Measurements from ENCODE around the gene MCM7.
"Not testable (repeated sequence)": the region's sequence is repeated elsewhere in the genome, so short reads cannot be mapped to it uniquely, and the experiment has no call there.

Gene MCM7

GRCh38 chr7:100101016-100101862 lies at the start of gene MCM7, which contains the start of gene AP4M1:
MCM7 (minus strand) TSS chr7:100101397; CDS start chr7:100101294, 103 bp downstream.
AP4M1 (plus strand) TSS chr7:100101643; CDS start chr7:100101715, 72 bp downstream.
- DNase-seq (ENCODE audit: extremely low read depth, low read depth), result peak; percentile 91
- H3K4me3 ChIP-seq (replicated peaks; ENCODE audit: low read depth, low read length), result peak within 1 kb of the TSS; percentile 92
- no peak for TF ChIP-seq CTCF (IDR thresholded peaks at IDR 0.05; ENCODE audit: low read depth, low read length, missing control alignments)

DNA sequence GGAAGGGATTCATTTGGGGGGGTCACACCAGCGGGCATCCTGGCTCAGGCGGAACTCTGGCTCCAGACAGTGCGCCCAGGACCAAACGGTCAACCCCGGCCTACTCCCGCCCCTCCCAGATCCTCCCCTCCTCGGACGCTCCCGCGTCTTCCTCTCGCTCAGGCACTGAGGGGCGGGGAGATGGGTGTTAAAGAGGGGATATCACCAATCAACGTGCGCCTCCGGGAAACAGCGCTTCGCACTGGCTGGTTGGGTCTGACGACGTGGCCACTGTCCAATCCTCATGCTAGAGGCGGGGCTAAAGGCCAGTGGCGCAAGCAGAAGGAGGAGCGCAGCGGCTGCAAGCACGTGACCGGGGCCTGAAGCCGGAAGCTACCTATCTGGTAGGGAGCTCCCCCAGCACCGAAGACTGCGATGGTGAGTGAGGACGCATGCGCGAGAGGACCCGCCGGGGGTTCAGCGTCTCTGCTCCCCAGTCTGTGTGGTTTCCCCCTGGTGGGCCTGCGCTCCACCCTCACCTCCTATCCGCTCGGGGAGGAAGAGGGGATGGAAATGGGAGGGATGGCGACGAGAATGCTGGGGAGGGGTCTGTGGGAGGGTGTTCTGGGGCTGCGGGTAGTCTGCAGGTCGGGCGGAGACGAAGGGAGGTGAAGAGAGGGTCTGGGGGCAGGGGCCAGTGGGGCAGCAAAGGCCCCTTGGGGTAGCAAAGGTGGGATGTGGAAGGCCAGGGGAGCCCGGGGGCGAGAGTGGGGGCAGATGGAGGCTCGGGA lies 47.5 kb upstream of the MCM7 start, which contains the start of gene LAMTOR4:
TSS of gene LAMTOR4 (plus strand) at position 360 of the 770 bp plus-strand sequence. CDS start at position 415, 55 bp downstream.
- H3K4me3 ChIP-seq (replicated peaks; ENCODE audit: low read depth, low read length), result peak within 1 kb of the TSS; percentile 95
- no peak for TF ChIP-seq CTCF (IDR thresholded peaks at IDR 0.05; ENCODE audit: low read depth, low read length, missing control alignments)
- peak; percentile 99 for DNase-seq (ENCODE audit: extremely low read depth, low read depth)

DNA sequence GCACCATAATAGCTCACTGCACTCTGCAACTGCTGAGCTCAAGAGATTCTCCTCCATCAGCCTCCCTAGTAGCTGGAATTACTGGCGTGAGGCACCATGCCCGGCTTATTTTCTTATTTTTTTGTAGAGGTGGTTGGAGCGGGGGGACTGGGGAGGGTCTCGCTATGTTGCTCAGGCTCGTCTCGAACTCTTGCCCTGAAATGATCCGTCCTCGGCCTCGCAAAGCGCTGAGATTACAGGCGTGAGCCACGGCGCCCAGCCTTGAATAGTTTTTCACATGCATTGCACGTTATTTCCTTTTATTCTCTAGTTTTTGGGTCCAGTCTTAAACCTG lies 47.0 kb upstream of the MCM7 start:
- peak overlapping the region; percentile 95 for H3K4me3 ChIP-seq (replicated peaks; ENCODE audit: low read depth, low read length)
- no peak for TF ChIP-seq CTCF (IDR thresholded peaks at IDR 0.05; ENCODE audit: low read depth, low read length, missing control alignments)
- no peak for DNase-seq (ENCODE audit: extremely low read depth, low read depth)

- TF ChIP-seq CTCF (IDR thresholded peaks at IDR 0.05; ENCODE audit: low read depth, low read length, missing control alignments), result no peak
These were observed 46.1 kb upstream of the MCM7 start for GRCh38 chr7:100147278-100147677.

DNA sequence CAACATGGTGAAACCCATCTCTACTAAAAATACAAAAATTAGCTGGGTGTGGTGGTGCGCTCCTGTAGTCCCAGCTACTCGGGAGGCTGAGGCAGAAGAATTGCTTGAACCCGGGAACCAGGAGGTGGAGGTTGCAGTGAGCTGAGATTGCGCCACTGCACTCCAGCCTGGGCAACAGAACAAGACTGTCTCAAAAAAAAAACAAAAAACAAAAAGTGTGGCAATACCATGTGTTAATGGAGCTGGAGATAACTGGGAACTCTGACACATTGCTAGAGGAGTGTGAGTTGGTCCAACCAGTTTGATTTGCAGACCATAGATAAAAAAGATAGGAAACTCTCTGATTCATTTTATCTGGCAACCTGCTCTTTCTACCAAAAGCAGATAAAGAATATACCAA lies 45.2 kb upstream of the MCM7 start:
- not testable (repeated sequence) for DNase-seq (ENCODE audit: extremely low read depth, low read depth); H3K4me3 ChIP-seq (replicated peaks; ENCODE audit: low read depth, low read length)

More at GRCh38 chr7:100147278-100147677, 46.1 kb upstream of the MCM7 start:
- no peak for DNase-seq (ENCODE audit: extremely low read depth, low read depth)
- H3K4me3 ChIP-seq (replicated peaks; ENCODE audit: low read depth, low read length), result no peak overlapping the region

DNA sequence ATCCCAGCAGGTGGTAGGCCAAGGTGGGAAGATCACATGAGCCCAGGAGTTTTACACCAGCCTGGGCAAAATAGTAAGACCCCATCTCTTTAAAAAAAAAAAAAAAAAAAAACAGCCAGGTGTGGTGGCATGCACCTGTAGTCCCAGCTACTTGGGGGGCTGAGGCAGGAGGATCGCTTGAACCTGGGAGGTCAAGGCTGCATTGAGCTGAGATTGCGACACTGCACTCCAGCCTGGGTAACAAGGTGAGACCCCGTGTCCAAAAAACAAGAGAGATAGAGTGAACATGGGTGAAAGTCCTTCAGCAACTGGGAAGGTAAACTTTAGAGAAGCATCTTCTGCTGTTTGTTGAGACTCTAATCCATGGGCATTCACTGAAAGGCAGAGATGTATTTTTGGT lies 41.3 kb upstream of the MCM7 start:
- no peak for DNase-seq (ENCODE audit: extremely low read depth, low read depth)
- no peak overlapping the region for H3K4me3 ChIP-seq (replicated peaks; ENCODE audit: low read depth, low read length)
- TF ChIP-seq CTCF (IDR thresholded peaks at IDR 0.05; ENCODE audit: low read depth, low read length, missing control alignments), result no peak

GRCh38 chr7:100141555-100141949 lies 40.4 kb upstream of the MCM7 start:
- no peak for TF ChIP-seq CTCF (IDR thresholded peaks at IDR 0.05; ENCODE audit: low read depth, low read length, missing control alignments)
- DNase-seq (ENCODE audit: extremely low read depth, low read depth), result no peak

More at GRCh38 chr7:100141555-100141949, 40.4 kb upstream of the MCM7 start:
- no peak overlapping the region for H3K4me3 ChIP-seq (replicated peaks; ENCODE audit: low read depth, low read length)

Data from HFF-Myc (cell line).